Measurements from ENCODE around the gene IFNL3.
"Not testable (repeated sequence)": the region's sequence is repeated elsewhere in the genome, so short reads cannot be mapped to it uniquely, and the experiment has no call there.

Gene IFNL3

DNA sequence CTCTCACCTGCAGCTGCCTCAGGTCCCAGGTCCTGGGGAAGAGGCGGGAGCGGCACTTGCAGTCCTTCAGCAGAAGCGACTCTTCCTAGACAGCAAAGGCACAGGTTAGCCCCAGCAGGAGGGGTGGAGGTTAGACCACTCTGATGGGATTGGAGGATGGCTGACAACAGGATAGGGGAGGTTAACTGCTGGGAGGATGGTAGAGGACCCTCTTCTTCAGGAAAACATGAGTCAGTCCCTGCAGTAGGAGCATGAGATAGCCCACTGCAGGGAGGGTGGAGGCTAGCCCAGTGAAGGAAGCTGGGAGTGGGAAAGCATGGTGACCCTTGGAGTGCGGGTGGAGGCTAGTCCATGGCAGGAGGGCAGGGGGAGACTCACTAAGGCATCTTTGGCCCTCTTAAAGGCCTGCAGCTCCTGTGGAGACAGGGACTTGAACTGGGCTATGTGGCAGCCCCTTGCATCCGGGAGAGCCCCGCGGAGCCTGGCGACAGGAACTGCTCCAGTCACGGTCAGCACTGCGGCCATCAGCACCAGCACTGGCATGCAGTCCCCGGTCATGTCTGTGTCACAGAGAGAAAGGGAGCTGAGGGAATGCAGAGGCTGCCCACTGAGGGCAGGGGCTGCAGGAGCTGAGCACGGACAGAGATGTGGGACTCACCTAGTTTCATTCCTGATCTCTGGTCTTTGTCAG, at the start of gene IFNL3:
Gene IFNL3 (minus strand): TSS at position 597 of the 691 bp plus-strand sequence. CDS start 39 bp downstream, at position 558.
- DNase-seq, result not testable (repeated sequence)

GRCh38 chr19:39293394-39293793, 48.6 kb upstream of the IFNL3 start:
- no peak for DNase-seq

DNA sequence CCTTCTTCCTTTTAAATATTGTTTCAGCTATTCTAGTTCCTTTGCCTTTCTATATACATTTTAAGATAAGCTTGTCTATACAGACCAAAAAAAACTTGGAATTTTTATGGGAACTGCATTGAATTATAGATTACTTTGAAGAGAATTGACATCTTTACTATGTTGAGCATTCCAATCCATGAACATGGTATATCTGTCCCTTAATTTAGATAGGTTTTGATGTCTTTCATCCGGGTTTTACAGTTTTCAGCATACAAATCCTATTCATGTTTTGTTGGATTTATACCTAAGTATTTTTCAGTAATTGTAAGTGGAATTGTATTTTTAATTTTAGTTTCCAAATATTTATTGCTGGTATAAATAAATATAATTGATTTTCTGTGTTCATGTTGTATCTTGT, 39.2 kb upstream of the IFNL3 start:
- no peak for DNase-seq

GRCh38 chr19:39282021-39282420, 37.2 kb upstream of the IFNL3 start:
- no peak for DNase-seq

DNA sequence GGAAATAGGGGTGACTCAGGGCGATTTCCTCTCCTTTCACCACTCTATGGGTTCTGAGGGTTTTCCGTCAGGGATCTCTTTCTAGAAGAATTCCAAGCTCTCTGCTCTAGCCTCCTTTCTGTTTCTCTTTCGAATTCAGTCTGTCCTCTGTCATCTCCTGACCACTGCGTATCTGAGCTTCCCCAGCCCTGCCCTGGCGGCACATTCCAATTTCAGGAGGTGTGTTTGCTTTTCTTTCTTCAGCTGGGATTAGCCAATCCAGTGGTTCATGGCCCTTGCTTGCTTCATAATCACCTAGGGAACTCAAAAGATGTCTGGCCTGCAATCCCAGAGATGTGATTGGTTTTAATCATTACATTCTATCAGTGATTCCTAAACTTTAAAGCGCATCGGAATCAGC, 32.8 kb upstream of the IFNL3 start:
- no peak for DNase-seq

- no peak for DNase-seq
Observed at GRCh38 chr19:39276740-39277139, 31.9 kb upstream of the IFNL3 start.

DNA sequence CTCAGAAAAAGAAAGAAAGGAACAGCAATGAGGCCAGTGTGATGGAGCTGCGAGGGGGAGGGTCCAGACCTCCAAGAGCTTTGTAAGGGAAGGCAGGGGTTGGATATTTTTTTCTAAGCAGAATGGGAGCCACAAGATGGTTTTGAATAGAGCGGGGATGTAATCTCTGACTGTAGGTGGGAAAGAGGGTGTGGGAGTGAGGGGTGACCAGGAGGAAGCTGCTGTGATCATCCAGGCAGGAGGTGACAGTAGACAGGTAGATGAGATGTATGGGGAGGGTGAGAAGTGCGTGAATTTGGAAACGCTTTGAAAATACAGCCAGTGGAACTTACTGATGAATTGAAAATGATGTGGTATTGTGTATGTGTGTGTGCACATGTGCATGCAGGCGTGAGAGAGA, 30.8 kb upstream of the IFNL3 start:
- DNase-seq, result no peak

DNA sequence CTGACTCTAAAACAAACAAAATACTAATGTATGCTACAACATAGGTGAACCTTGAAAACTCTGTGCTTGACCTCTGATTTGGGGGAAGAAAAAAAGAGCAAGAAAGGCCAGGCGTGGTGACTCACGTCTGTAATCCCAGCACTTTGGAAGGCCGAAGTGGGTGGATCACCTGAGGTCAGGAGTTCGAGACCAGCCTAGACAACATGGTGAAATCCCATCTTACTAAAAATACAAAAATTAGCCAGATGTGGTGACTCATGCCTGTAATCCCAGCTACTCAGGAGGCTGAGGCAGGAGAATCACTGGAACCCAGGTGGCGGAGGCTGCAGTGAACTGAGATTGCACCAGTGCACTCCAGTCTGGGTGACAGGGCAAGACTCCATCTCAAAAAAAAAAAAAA, 29.1 kb upstream of the IFNL3 start:
- DNase-seq, result not testable (repeated sequence)

DNA sequence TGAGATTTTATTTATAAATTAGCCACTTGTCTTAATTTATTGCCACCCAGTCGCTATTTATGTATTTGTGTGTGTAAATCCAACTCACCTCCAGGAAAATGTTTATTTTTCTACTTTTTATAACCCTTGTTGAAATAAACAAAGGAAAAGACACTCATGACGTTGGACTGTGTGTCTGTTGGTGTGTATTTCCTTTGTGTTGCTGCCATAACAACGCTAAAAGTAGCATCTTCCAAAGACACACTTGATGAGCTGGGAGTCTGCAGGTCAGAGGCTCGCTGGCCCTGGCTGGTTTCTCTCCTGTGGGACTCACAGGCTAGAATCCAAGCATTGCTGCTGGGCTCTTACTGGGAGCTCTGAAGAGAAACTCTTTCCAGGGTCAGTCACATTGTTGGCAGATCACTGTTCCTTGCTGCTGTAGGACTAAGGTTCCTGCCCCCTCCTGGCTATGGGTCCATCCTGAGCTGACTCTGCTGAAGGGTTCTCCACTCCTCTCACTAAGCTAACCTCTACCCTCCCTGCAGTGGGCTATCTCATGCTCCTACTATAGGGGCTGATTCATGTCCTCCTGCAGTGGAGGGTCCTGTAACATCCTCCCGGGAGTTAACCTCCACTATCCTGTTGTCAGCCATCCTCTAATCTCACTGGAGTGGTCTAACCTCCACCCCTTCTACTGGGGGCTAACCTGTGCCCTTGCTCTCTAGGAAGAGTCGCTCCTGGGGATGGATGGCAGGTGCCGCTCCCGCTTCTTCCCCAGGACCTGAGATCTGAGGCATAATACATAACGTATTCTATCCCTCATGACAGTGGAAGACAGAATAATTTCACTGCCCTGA, 25.4 kb upstream of the IFNL3 start:
- no peak for DNase-seq

DNA sequence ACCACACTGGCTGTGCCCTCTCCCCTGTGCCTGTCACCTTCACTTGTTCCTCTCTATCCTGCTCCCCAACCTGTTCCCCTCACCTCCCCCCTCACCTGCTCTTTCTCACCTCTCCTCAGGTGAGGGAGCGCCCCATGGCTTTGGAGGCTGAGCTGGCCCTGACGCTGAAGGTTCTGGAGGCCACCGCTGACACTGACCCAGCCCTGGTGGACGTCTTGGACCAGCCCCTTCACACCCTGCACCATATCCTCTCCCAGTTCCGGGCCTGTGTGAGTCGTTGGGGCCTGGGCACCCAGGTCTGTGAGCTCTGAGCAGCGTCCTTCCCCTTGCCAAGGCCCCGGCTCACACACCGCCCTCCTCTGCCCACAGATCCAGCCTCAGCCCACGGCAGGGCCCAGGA, 24.6 kb upstream of the IFNL3 start:
- DNase-seq, result not testable (repeated sequence)

GRCh38 chr19:39268531-39269223, 23.9 kb upstream of the IFNL3 start:
- DNase-seq, result not testable (repeated sequence)

DNA sequence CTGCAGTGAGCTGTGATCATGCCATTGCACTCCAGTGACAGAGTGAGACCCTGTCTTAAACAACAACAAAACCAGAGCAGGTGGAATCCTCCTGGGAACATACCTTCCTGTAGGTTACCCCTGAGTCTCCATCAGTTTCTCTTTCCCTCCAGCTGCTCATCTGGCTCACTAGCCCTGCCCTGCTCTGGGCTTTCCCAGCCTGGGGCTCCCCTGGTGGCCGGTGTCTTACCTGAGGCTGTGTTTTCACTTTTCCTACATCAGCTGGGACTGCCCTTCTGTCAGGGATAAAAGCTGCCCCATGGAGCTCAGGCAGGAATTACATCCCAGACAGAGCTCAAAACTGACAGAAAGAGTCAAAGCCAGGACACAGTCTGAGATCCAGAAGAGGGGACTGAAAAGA, 23.3 kb upstream of the IFNL3 start, which contains the start of gene IFNL2:
Gene IFNL2 (plus strand): TSS at position 312 of the 400 bp plus-strand sequence. CDS start 173 bp downstream, outside the sequence.
- not testable (repeated sequence) for DNase-seq

GRCh38 chr19:39265321-39265916, 20.6 kb upstream of the IFNL3 start:
- DNase-seq, result no peak

DNA sequence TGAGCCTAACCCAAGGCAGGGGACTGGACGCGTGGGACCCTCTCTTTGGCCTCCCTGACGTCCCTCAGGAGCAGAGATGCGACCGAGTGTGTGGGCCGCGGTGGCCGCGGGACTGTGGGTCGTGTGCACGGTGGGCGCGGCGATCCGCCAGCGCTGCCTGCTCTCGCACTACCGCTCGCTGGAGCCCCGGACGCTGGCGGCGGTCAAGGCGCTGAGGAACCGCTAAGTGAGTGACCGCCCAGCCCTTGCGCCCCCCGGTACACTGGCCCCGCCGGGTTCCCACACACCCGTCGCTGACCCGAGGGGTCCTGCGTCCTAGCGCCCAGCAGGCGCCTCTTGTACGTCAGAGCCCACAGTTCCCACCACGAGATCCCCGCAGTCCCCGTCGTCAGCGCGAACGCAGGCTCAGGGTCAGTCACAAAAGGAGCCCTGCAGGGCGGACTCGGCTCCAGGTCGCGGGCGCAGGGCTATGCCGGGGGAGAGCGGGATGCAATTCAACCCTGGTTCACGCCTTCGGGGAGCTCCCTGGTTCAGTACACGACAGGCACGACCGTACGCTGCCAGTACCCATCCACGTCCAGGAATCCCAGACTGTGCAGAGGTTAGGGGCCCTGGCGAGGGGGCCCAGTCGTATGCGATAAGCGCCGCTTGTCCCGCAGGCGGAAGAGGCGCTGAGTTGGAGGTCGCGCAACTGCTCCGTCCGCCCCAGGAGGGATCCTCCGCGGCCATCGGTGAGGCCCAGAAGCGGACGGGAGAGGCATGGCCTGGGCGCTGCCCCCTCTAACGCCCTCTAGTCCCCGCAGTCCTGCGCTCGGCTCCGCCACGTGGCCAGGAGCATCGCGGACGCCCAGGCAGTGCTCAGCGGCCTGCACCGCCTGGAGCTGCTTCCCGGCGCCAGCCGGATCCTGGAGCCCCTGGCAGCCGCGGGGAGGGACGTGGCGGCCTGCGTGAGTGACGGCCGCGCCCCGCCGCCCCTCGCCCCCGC, 19.8 kb upstream of the IFNL3 start:
- DNase-seq, result peak in 1 of 58 donors; percentile 2

- DNase-seq, result no peak
Observed at GRCh38 chr19:39263912-39264305, 19.1 kb upstream of the IFNL3 start.

DNA sequence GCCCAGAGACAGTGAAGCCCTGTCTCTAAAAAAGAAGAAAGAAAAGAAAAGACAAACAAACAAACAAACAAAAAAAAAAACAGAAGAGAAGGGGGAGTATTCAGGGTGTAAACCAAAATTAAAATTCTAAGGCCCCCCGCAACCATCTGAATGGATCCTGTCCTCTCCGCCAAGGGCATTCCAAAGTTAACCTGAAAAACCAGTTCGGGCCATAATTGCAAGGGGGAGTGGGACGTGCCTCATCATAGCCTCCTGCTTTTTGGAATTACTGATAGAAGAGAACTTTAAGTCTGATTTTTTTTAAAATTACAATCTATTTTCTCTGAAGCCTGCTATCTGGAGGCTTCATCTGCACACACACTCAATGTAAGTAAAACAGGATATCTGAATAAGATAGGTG, 17.7 kb upstream of the IFNL3 start:
- no peak for DNase-seq

DNA sequence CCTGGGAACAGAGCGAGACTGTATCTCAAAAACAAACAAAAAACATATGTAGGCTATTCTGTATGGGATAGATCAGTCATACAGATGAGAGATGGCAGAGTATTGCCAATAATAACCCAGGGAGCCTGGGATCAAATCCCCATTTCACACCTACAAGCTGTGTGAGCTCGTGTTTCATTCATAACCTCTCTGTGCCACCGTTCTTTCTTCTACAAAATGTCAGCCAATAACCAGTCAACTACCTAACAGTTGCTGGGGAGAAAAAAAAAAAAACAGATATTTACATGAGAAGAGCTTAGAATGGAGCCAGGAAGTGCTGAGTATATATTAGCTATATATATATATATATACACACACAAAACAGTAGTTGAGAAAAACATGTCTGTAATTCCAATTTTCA, 16.9 kb upstream of the IFNL3 start:
- DNase-seq, result no peak

DNA sequence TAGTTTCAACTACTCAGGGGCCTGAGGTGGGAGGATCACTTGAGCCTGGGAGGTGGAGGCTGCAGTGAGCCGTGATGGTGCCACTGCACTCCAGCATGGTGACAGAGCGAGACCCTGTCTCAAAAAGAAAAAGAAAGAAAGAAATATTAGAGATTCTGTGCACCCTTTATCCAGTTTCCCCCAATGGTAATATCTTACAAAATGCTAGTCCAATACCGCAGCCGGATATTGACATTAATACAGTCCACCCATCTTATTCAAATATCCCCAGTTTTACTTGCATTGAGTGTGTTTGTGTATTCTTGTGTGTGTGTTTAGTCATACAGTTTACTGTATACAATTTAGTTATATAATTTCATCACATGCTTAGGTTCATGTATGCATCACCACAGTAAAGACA, 12.4 kb upstream of the IFNL3 start:
- DNase-seq, result no peak

DNA sequence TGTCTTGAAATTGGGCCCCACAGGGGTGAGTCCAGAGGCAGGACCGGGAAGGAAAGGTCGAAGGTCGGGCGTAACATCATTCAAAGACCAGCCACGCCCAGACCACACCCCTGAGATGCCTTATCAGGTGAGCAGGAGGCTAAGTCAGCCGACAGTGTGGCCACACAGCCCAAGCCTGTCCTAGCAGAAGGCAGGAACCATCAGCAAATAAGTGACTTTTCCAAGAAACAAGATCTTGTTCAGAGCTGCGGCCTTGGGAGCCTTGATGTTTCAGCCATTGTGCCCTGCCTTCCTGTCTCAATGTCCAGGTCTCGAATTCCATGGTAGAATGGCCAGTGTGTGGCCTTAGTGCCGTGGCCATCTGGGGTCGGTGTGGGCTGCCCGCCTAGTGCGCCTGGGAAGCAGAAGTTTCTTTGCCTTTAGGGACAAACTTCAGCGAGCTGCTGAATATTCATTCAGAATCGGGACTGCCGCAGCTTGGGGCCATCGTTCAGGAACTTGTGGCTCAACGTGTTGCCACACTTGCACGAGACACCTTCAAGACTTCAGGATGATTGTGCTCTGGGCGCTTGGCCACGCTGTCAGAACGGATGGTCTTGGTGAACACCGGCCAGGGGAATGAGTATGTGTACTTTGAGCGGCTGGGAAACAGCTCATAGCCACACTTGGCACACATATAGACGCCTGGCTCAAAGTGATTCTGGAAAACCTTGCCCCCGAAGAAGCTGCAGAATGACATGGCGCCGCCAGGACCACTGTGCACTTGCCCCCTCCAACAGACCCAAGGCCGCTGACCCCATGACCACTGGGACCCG, 9.9 kb upstream of the IFNL3 start:
- no peak for DNase-seq
